Forelimb muscle (tissue), 1 donor: ENCODE data around the gene SNAPIN. TPM values are rescaled to one million over a fixed set of nuclear protein-coding genes. Genes with fewer than 3 reads are reported as not detected.

Source experiments
- DNase-seq: peaks from one replicate; pipeline ENCODE4 v3.0.0-alpha.2; 2013; ENCODE audit warnings: low read depth
- polyA plus RNA-seq: library from polyadenylated mRNA; unstranded; fragments of 120-200 nt; gene quantifications from one replicate; pipeline ENCODE4 v1.2.1, GENCODE V29; 2013; ENCODE audit not compliant: insufficient read length

The SNAPIN gene
- polyA plus RNA-seq, 1 donor: 50.7 TPM

- no peak for DNase-seq
Observed at GRCh38 chr1:153677718-153678518, 19.4 kb downstream of the SNAPIN start.

GRCh38 chr1:153678519-153679336 lies 20.2 kb downstream of the SNAPIN start, which contains the start of gene NPR1:
Gene NPR1 (plus strand): TSS chr1:153678688. CDS start chr1:153679109, 421 bp downstream.
- no peak for DNase-seq

GRCh38 chr1:153679337-153680119 lies 21.0 kb downstream of the SNAPIN start:
- no peak for DNase-seq

- no peak for DNase-seq
Observed at GRCh38 chr1:153680120-153680403, 21.6 kb downstream of the SNAPIN start.

GRCh38 chr1:153682730-153683129 lies 24.2 kb downstream of the SNAPIN start:
- DNase-seq: no peak

GRCh38 chr1:153683854-153684253 lies 25.4 kb downstream of the SNAPIN start:
- DNase-seq: no peak

- DNase-seq: no peak
Observed at GRCh38 chr1:153684892-153685291, 26.4 kb downstream of the SNAPIN start.

- DNase-seq: no peak
Observed at GRCh38 chr1:153685544-153686340, 27.2 kb downstream of the SNAPIN start.

GRCh38 chr1:153687346-153688125 lies 29.0 kb downstream of the SNAPIN start:
- DNase-seq: no peak

- DNase-seq: no peak
Observed at GRCh38 chr1:153688276-153688675, 29.8 kb downstream of the SNAPIN start.

GRCh38 chr1:153688736-153689328 lies 30.3 kb downstream of the SNAPIN start:
- no peak for DNase-seq

- no peak for DNase-seq
Observed at GRCh38 chr1:153693466-153693865, 35.0 kb downstream of the SNAPIN start.

- no peak for DNase-seq
Observed at GRCh38 chr1:153696741-153697140, 38.2 kb downstream of the SNAPIN start.

GRCh38 chr1:153697191-153698019 lies 38.9 kb downstream of the SNAPIN start:
- DNase-seq: no peak

- DNase-seq: no peak
Observed at GRCh38 chr1:153698020-153698922, 39.8 kb downstream of the SNAPIN start.

GRCh38 chr1:153698923-153699714 lies 40.6 kb downstream of the SNAPIN start:
- no peak for DNase-seq

GRCh38 chr1:153699768-153700167 lies 41.3 kb downstream of the SNAPIN start:
- DNase-seq: no peak
